Sigmoid colon (tissue), 7 donors: ENCODE measurements around the gene HTRA2. TPM values are rescaled to one million over a fixed set of nuclear protein-coding genes. Genes with fewer than 3 reads are reported as not detected.

ENCODE experiments used
- DNase-seq: peaks from one replicate; pipeline ENCODE4 v3.0.0-alpha.2; 2019
- H3K27ac ChIP-seq, 4 donors: fragments of 200-600 bp; sonication (generic); one replicate each; pipeline ENCODE4 v1.5.1; 2016 to 2019; ENCODE audit warnings: mild to moderate bottlenecking in 1 of 4
- H3K27me3 ChIP-seq, 3 donors: fragments of 200-600 bp; sonication (generic); one replicate each; pipeline ENCODE4 v1.5.1; 2019; ENCODE audit warnings: mild to moderate bottlenecking in 1 of 3
- H3K36me3 ChIP-seq, 4 donors: fragments of 200-600 bp; sonication (generic); one replicate each; pipeline ENCODE4 v1.5.1; 2016 to 2019
- H3K4me1 ChIP-seq, 4 donors: fragments of 200-600 bp; sonication (generic); one replicate each; pipeline ENCODE4 v1.5.1; 2017 to 2019
- H3K4me3 ChIP-seq, 4 donors: fragments of 200-600 bp; sonication (generic); one replicate each; pipeline ENCODE4 v1.5.1; 2017 to 2019; ENCODE audit warnings: mild to moderate bottlenecking in 2 of 4, moderate library complexity in 1 of 4
- H3K9me3 ChIP-seq, 4 donors: fragments of 200-600 bp in 3 of 4; sonication (generic) in 3 of 4; one replicate each; pipeline versions ENCODE4 v1.5.1 to v1.6.1; 2013 to 2019
- CTCF ChIP-seq, 4 experiments: fragments of 450-650 bp in 3 of 4; fragments of 200-600 bp in 1 of 4; IDR thresholded peaks; one replicate each; pipeline ENCODE4 v1.5.1; 2016 to 2019; ENCODE audit warnings: antibody characterized with exemption in 4 of 4, mild to moderate bottlenecking in 3 of 4, moderate library complexity in 2 of 4
- EP300 ChIP-seq, 4 donors: sonication (generic); formaldehyde crosslinking; IDR thresholded peaks; one replicate each; pipeline ENCODE4 v1.6.1; 2017; ENCODE audit warnings: antibody characterized with exemption in 4 of 4
- POLR2A ChIP-seq, 2 donors: fragments of 450-650 bp; IDR thresholded peaks; one replicate each; pipeline ENCODE4 v1.6.1; 2016; ENCODE audit warnings: antibody characterized with exemption in 2 of 2, mild to moderate bottlenecking in 2 of 2, moderate library complexity in 2 of 2
- POLR2AphosphoS5 ChIP-seq, 4 donors: sonication (generic); formaldehyde crosslinking; IDR thresholded peaks; one replicate each; pipeline ENCODE4 v1.6.1; 2017; ENCODE audit warnings: antibody characterized with exemption in 4 of 4
- whole genome bisulfite sequencing, 2 donors: extraction: QIAGEN DNeasy Blood & Tissue Kit; methylation state at CpG; one replicate each; pipeline ENCODE4 v1.1.7; 2013; 5-methylcytosine and 5-hydroxymethylcytosine counted together
- intact Hi-C: fragments of 100-400 bp; cut with DNase I; formaldehyde crosslinking; loops from one replicate; pipeline ENCODE4 v1.15.1; 2023
- polyA plus RNA-seq, 3 donors: library from polyadenylated mRNA; stranded (reverse); fragments of 200-250 nt; gene quantifications; one replicate each; pipeline ENCODE4 v1.2.3, GENCODE V29; 2013
- total RNA-seq, 4 donors: library from RNA; depleted of rRNA; stranded (reverse); fragments of >200 nt; gene quantifications; one replicate each; pipeline ENCODE4 v1.1.0, GENCODE V29; 2016
- donor health status: healthy with polysubstance abuse.
- donor health status: Bipolar disorder and iron deficiency.
- donor health status: healthy.

The HTRA2 gene
- total RNA-seq = 10 to 100 TPM; 28.2 to 39.3 (median 31.8) TPM
- 10 to 100 TPM; 19.7 to 39.8 (median 22.8) TPM for polyA plus RNA-seq

- peaks cover 22 to 43% (median 32%) of the 10 kb centered on the region in 4 donors for H3K36me3 ChIP-seq
- peak within 1 kb of the TSS; percentile 72 to 96 (median 84) for H3K4me3 ChIP-seq
- H3K27ac ChIP-seq = peak within 1 kb of the TSS; percentile 84 to 92 (median 89)
- H3K9me3 ChIP-seq = no peaks in the 10 kb centered on the region
- H3K4me1 ChIP-seq = peaks cover 0 to 34% (median 24%) of the 10 kb centered on the region in 4 donors
- 0% methylated on average over 87 of the region's 87 CpGs for WGBS, 2 donors
- intact Hi-C loops = loop anchor here (1.0 to 5.0 kb wide), 5 partner anchors 19 to 58 kb away; partner anchors contain the start of genes DOK1, PCGF1 and TTC31
- TF ChIP-seq POLR2A (IDR thresholded peaks at IDR 0.05) = peak; percentile 81 to 89
- peak in 2 of 4 donors; percentile 22 to 59 for TF ChIP-seq EP300 (IDR thresholded peaks at IDR 0.05)
- TF ChIP-seq POLR2AphosphoS5 (IDR thresholded peaks at IDR 0.05) = peak; percentile 65 to 94 (median 92)
- TF ChIP-seq CTCF (IDR thresholded peaks at IDR 0.05) = no peak
- no peaks in the 10 kb centered on the region for H3K27me3 ChIP-seq
- peak; percentile 99 for DNase-seq
Measured at GRCh38 chr2:74529357-74530238, at the start of gene HTRA2, which contains the start of gene AUP1. TSS of gene HTRA2 (plus strand) at chr2:74529933. CDS start at chr2:74530007, 74 bp downstream. TSS of gene AUP1 (minus strand) at chr2:74529706. CDS start at chr2:74529629, 77 bp downstream.

- intact Hi-C loops = no loop called here
- Histone ChIP-seq H3K27me3 (no peaks in the 10 kb centered on the region), H3K4me3 (peak overlapping the region; percentile 62 to 79 (median 76)), H3K36me3 (peaks cover 0 to 56% (median 9%) of the 10 kb centered on the region in 4 donors), H3K27ac (peak overlapping the region; percentile 87 to 92 (median 90)), H3K9me3 (no peaks in the 10 kb centered on the region), H3K4me1 (peaks cover 0 to 33% (median 28%) of the 10 kb centered on the region in 4 donors)
- DNase-seq = no peak
- TF ChIP-seq EP300 (IDR thresholded peaks at IDR 0.05) (no peak), CTCF (IDR thresholded peaks at IDR 0.05) (no peak), POLR2AphosphoS5 (IDR thresholded peaks at IDR 0.05) (no peak), POLR2A (IDR thresholded peaks at IDR 0.05) (no peak)
- 52 to 77% methylated on average over 3 of the region's 3 CpGs for WGBS, 2 donors
Measured at GRCh38 chr2:74481431-74481830, 48.3 kb upstream of the HTRA2 start.

- peaks cover 0 to 58% (median 8%) of the 10 kb centered on the region in 4 donors for H3K36me3 ChIP-seq
- H3K4me3 ChIP-seq = peak overlapping the region; percentile 62 to 79 (median 76)
- H3K9me3 ChIP-seq = no peaks in the 10 kb centered on the region
- intact Hi-C loops = loop anchor here (1.0 to 2.0 kb wide), 2 partner anchors 27 to 73 kb away; partner anchors contain the start of genes DOK1 and INO80B
- no peak for DNase-seq
- H3K4me1 ChIP-seq = peaks cover 0 to 33% (median 28%) of the 10 kb centered on the region in 4 donors
- peak overlapping the region; percentile 87 to 92 (median 90) for H3K27ac ChIP-seq
- H3K27me3 ChIP-seq = no peaks in the 10 kb centered on the region
- WGBS, 2 donors = 1 to 2% methylated on average over 80 of the region's 80 CpGs
- TF ChIP-seq CTCF (IDR thresholded peaks at IDR 0.05) (no peak), POLR2AphosphoS5 (IDR thresholded peaks at IDR 0.05) (no peak), POLR2A (IDR thresholded peaks at IDR 0.05) (no peak)
Measured at GRCh38 chr2:74481961-74482800, 47.6 kb upstream of the HTRA2 start.
